Testis (tissue), 2 donors: ENCODE measurements around the gene CYBA.

Source experiments
- CTCF ChIP-seq, 3 experiments: fragments of 450-650 bp in 2 of 3; fragments of 200-600 bp in 1 of 3; sonication (generic) in 1 of 3; IDR thresholded peaks; one replicate each; pipeline ENCODE4 v1.5.1; 2016 to 2019; ENCODE audit warnings: antibody characterized with exemption in 3 of 3, mild to moderate bottlenecking in 2 of 3, moderate library complexity in 1 of 3
- POLR2A ChIP-seq: fragments of 450-650 bp; IDR thresholded peaks from one replicate; pipeline ENCODE4 v1.6.1; 2017; ENCODE audit warnings: antibody characterized with exemption, mild to moderate bottlenecking, moderate library complexity

GRCh38 chr16:88626646-88627045 is 24.2 kb downstream of the CYBA start:
- TF ChIP-seq CTCF (IDR thresholded peaks at IDR 0.05): no peak
- no peak for TF ChIP-seq POLR2A
